RKO (cell line): ENCODE measurements around the gene ENAH.

ENCODE experiments used
- DNase-seq: peaks from one replicate; pipeline ENCODE4 v3.0.0-alpha.2; 2016; ENCODE audit warnings: low spot score

ENAH gene

DNA sequence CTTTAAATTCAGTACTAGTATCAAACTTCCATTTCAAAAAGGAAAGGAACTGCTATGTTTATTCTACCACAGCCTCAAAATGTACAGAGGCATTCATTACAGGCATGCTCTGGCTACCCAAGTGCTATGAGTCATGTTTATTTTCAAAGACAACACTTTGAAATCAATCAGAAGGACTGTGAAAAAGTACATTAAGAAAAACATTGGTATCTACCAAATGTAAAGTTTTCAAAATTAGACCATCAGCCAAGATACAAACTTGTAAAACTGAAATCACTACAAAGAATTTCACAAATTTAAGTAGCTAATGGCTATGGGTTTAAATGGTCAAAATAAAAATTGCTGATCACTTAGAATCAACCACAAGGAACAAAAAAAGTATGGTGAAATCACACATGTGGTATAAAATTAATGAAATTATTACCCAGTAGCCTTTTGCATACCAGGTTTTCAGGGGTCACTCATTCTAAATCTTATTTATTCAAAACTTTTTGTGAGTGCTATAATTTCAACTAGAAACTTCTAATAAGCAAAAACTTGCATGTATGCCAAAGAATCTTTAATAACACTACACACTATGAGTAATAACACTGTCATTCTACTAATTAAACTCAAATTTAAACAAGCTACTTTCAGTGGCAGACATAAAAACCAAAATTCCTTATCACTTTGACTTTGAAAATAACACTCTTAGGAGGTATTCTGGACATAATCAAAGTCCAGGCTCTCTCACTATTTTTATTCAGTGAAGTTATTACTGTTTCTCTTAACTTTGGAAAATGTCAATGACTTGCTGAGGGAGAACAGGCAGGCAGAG, 49.2 kb downstream of the ENAH start:
- DNase-seq = no peak

DNA sequence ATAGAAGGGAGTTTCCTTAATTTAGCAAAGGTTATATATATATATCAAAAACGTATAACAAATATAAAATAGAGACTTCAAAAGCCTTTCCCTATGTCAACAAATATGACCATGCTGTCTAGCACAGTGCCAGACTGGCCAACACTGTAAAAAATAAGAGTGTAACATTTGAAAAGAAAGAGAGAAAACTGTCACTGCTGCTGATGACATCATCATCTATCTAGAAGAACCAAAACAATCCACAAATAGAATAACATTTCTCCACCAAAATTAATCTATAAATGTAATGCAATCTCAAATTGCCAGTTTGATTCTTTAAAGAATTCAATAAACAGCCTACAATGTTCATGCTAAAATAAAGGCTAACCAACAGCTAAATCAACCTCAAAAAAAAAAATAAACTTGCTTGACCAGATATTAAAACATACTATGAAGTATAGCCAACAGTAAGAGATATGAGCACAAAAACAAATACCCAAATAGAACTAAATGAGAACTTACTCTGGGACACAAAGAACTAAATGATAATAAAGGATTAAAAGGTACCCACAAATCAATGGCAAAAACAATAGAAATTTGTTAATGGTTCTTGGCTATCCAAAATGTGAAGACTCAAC, 50.2 kb downstream of the ENAH start:
- no peak for DNase-seq

DNA sequence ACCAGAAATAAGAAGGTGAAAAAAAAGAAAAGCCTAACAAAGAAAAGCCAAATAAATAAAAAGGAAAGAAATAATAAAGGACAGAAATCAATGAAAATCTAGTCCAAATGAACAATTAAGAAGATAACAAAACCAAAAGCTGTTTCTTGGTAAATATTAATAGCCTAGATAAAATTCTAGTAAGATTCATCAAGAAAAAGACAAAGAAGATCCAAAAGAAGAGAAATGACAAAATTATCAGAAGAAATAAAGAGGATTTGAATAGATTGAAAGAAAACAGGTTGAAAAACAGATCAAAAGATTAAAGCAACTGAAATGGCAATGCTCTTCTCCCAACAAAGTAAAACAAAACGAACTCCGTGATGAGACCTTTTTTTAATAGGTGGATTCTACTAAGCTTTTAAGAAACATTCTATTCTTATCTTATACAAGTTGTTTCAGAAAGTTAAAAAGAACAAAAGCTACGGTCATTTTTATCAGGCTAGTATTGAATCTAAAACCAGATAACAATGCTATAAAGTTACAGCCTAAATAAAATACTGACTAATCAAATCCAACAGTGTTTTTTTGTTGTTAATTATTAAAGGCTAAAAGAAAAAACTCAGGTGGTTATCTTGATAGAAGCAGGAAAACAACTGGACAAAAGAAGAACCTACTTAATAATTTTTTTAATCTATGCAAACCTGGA, 50.9 kb downstream of the ENAH start:
- no peak for DNase-seq

DNA sequence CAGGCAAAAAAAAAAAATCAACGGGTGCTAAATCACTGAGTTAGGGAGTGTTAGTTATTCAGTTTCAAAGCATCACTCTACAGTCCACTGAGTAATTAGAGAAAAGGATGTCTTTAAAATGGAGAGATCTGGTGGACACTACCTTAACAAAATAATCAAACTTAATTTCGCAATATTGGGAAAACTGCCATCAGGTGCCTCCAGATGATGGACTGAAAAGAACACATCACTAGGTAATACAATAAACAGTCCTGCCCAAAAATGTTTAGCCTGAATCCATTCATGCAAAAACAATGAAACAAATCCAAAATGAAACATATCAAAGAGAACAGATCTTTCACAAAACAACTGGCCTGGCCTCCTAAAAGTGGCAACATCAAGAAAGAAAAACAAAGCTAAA, 54.1 kb downstream of the ENAH start:
- no peak for DNase-seq

DNA sequence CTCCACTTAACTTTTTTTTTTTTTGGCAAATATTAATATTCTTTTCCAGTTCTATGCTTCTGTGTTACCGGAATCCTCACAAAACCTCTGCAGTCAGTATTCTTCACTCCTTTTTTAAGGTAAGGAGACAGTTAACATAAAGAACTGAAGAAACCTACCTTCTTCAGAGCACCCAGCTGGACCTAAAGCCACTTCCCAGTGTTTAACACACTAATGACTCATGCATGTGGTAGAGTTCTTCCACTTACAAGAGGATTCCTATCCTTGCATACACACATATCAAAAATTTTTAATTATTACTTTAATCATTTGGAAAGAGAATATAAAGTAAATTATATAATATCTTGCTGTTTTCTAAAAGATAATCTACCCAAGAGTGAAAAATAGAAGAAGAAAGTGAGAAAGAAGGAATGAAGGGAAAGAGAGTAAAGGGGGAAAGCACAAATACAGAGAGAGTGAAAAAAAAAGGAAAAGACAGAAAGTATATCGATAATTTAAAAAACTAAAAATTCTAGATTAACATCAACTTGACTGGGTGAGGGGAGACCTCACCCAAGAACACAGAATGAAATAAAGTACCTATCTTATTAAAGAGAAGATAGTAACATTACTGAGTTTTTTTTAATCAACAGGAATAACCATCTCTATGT, 54.9 kb downstream of the ENAH start:
- no peak for DNase-seq

DNA sequence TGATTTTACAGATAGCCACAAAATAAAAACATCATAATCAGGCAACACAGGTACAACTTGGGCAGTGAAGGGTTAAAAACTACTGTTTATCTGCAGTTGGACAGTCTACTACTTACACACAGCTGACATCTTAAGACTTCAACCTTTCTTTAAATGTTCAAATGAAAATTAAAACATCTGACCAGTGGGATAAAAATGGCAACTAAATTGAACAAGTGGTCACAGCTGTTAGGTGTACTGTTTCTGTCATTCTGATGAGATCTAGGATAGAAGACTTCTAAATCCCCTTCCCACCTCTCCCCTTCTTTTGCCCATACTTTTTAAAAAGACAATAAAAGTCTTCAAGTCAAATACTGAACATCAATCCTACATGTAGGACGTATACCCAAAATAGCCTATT, 56.2 kb downstream of the ENAH start:
- no peak for DNase-seq

DNA sequence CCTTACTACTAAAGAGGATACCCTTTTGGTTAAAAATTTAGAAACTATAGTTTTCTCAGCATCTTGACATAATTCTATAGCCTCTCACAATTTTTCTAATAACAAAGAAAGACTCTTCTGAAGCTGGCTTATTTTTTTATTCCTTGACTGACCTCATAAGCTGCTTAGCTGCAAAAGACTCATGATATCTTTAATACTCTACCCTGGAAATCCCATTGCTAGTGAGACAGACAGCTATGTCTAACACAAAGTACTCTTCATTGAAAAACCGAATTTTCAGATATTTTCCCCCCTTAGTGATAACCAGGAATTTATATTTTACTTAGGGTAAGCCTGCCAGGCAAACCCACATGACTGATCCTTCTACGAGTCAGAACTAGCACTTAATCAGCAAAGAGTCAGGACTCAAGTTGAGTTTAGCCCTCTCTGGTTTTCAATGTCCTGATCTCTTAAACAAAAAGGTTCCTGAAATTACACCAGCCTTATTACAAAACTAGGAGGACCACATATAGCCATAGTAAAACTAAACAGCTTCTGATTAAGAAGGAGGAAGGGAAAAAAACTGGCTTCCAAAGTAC, 56.9 kb downstream of the ENAH start:
- DNase-seq = no peak

DNA sequence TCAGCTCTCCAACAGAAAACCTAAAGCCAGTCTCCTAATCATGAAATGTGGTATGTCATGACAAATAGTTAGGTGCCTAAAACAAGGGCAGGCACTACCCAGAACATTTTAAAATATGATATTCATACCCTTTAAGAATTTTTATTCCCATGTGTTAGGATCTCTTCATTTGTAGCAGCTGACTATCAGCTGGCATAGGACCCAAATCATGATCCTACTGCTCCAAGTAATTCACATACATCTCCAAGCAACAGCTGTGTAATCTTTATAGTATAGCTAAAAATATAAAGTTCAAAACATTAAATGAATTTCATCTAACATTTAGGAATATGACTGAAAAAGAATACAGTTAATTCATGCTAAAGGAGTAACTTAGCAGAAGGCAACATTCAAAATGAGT, 57.5 kb downstream of the ENAH start:
- DNase-seq = no peak

DNA sequence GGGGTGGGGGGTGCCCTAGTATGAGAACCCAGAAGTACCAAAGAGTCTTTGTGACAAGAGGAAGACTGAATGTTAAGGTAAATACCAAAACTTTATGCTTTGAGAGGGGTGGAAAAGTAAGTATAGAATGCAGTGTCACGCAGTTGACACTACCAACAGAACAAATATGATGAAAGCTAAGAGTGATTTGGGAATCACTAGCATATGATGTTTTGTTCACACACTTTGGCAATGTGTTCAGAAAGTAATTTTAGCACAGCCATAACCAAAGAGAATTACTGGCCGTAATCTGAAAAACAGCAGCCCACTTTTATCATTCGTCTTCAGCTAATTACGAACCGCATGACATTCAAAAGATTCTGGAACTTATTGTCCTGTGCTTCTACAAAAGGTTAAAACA, 59.5 kb downstream of the ENAH start:
- DNase-seq = no peak

DNA sequence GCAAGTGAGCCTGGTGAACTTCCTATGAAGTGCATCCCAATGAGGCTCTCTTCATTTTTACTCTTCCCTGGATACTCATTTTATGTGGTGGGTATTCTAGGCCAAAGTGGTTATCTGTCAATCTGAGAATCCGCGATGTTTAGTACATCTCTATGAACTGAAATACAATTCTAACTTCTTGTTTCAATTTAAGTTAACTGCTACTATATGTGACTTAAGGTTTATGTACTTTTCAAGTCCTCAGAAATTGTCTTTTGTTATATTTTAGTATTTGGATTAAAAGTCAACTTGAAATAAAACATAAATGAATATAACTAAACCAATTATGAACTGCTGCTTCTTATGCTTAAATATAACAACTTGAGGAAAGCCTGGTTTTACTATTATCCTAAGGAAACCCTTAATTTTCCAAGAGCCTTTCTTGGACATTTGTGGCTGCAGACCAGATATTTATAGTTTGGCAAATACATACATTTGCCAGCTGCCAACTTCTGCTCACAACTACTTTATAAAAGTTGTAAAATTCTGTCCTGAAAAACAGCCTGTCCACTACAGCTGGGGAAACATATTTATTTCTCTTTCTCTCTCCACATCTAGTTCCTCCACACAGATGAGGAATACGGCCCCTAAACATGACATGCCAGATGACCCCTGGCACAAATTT, 60.4 kb downstream of the ENAH start:
- no peak for DNase-seq

DNA sequence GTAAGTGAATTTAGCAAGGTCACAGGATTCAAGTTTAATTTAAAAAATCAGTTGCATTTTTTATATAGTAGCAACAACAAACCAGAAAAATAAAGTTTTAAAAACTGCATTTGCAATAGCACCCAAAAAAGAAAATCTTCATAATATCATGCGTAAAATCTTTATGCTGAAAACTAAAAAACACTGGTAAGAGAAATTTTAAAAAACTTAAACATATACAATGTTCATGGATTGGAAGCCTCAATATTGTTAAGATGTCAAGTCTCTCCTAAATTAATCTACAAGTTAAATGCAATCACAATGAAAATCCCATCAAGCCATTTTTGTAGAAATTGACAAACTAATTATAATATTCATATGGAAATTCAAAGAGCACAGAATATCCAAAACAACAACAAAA, 65.6 kb downstream of the ENAH start:
- no peak for DNase-seq

DNA sequence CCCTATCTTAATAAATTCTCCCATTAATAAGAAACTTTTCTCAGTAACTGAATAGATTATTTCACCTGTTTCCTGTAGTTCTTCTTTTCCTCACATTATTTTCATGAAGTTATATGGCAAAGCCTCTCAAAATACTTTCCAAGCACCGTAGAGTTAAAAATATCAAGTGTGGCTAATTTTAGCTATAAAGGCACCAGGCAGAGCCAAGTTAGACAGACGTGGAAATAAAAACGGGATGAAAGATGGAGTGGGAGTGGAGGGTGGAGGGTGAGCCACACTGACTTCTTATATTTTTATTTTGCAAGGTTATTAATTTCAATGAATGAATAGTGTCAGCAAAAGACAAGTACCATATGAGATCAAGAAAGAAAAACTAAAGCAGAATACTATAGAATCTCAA, 71.7 kb downstream of the ENAH start:
- no peak for DNase-seq

DNA sequence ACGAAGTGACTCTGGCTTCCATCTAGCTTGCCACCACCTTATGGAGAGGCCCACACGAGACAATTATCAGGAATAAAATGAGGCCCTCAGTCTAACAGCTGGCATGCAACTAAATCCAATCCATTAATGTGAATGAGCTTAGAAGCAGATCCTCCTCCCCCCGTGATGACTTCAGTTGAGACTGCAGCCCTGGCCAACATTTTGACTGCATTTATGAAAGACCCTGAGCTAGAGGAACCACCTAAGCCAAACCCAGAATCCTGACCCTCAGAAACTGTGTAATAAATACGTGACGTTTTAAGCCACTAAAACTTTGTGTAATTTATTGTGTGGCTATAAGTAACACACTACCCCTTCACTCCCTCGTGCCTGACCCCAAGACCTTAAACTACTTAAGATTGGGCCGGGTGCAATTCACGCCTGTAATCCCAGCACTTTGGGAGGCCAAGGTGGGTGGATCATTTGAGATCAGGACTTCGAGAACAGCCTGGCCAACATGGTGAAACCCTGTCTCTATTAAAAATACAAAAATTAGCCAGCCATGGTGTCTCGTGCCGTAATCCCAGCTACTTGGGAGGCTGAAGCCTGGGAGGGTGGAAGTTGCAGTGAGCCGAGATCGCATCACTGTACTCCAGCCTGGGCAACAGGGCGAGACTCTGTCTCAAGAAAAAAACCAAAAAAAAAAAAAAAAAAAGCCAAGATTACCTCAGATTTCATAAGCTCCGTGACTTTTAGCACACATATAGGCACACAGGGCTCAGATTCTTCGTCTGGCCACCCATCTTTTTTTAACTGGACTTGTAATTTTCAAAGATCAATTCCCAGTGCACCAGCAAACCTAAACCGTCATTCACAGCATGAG, 72.5 kb downstream of the ENAH start:
- DNase-seq = no peak

DNA sequence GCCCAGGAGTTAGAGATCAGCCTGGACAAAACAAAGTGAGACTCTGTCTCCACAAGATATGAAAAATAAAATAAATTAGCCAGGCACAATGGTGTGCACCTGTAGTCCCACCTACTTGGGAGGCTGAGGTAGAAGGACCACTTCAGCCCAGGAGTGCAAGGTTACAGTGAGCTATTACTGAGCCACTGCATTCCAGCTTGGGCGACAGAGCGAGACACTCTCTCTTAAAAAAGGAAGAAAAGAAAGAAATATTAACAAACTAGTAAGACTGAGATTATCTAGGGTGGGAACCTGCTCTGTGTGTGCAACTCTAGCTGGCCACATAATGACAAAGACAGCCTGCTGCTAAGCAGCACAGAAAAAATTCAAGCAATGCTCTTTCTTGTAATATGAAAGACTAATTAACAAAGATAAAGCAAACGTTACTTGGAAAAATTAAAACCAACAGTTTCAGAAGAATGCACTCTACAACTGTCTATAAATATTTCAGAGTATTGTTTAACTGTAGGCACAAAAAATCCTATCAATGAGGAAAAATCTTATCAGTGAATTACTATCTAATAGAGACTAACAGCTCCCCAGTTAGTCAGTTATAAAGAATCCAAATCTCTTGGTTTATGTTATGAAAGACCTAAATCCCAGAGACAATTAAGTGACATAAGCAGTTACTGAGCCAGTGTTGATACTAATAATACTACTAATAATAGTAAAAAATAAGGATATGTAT, 74.5 kb downstream of the ENAH start:
- no peak for DNase-seq

DNA sequence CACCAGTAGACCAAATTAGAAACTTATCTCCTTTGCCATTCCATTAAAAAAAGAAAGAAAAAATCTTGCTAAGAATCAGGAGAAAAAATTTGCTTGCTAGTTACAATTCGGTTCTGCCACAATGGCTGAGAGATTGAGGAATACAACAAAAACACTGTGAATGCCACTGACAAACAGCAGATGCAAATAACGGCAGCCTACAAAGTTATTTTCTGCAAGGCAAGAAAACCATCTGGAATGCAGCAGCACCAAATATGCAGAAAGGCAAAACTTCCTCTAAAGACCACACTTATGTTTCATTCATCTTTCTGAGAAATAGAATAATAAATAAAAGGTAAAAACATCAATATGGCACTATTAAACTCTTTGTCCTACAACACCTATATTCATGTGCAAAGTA, 75.7 kb downstream of the ENAH start:
- DNase-seq = no peak

DNA sequence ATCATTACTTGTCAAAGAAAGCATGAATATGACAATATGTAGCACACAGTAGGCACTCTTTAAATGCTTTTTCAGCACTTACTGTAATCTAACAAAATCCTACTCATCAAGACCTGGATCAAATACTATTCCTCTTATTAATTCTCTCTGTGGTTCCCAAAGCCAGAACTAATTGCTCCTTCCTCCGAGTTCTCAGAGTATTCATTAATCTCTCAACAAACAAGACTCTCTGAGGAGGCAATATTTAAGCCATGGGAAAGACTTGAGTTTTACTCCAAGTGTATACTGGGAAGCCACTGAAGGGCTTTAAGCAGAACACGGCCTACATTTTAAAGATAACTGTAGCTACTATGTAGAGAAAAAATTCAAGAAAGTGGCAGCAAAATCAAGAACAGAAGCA, 79.7 kb downstream of the ENAH start:
- no peak for DNase-seq

DNA sequence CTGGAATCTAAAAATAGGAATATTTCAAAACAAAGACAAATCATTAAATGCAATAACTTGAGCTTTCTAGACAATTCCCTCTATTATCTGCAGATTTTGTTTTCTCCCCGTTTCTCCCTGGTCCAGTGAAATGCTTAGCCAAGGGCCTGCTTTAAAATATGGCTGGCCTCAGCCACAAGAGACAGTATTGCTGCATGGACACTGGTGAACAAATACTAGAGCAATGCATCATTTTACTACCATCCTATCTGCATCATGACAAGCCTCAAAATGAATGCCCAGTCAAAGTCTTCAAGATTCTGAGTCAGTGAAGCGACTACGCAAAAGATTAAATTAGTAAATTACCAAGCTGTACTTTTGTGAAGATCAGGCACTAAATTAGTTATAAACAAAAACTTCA, 80.5 kb downstream of the ENAH start:
- peak; percentile 52 for DNase-seq

DNA sequence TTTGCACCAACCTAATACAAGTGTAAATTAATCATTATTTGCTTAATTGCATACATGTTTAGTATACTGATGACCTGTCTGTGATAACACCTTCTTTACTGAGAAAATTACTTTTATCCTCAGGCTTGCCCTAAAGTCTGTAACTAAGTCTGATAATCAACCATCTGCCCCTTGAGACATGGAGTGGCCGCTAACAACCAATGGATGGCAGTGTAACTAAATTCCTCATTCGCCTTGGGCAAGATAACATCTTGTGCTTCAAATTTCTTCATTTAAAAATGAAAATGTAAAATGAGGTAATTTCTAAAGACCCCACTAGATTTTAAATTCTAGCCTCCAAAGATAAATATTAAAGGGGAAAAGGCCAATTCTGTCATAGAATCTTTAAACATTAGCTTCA, 85.1 kb downstream of the ENAH start:
- DNase-seq = no peak

DNA sequence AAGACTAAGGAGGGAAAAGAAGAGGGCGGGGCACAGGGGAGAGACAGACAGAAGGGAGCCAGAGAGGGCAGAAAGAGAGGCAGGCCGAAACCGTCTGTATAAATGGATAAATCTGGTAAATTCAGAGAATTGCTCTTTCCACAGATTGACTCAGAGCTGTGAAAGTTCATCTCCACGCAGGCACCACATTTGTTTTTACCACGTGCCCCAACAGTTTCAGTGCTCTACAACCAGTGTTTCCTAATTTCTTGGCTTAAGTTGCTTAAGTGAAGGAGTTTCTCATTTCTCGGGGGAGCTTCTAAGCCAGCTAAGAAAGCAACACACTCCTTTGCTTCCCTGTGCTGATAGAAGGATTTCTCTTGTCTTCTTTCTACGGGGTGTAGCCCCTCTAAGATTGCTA, 87.1 kb downstream of the ENAH start:
- no peak for DNase-seq

DNA sequence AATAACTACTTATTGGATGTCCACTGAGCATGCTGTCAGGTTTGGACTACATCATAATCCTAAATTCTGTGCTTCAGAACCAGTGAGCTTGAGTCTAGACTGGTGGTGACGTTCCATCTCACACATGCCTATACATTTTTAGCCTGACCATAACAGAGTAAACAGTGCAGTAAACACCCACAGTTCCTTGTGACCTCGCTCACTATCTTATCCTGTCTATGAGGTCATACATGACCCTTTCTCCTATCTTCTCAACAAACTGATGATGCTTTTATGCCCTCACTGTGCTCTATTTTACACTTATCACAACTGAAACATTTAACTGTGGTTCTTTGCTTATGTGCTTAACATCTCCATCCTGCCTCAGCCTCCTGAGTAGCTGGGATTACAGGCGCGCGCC, 91.2 kb downstream of the ENAH start:
- DNase-seq = no peak
